Right renal pelvis (tissue), 4 donors: ENCODE data around the gene RPL19. TPM values are rescaled to one million over a fixed set of nuclear protein-coding genes. Genes with fewer than 3 reads are reported as not detected.

ENCODE experiments used
- DNase-seq, 4 donors: peaks; one replicate each; pipeline ENCODE4 v3.0.0-alpha.2; 2013; ENCODE audit warnings: low read depth in 4 of 4, low spot score in 3 of 4, missing footprints in 1 of 4
- polyA plus RNA-seq, 4 donors: library from polyadenylated mRNA; unstranded; fragments of 120-200 nt; gene quantifications; one replicate each; pipeline ENCODE4 v1.2.1, GENCODE V29; 2013; ENCODE audit not compliant: insufficient read length in 4 of 4

Gene RPL19
- polyA plus RNA-seq, 4 donors = 1,889 to 2,269 (median 1,968) TPM

- DNase-seq = no peak
Observed at GRCh38 chr17:39196808-39197291, 3.2 kb upstream of the RPL19 start.

- peak in 1 of 4 donors; percentile 70 for DNase-seq
Observed at GRCh38 chr17:39197380-39198185, 2.5 kb upstream of the RPL19 start, which contains the start of gene CACNB1. TSS of gene CACNB1 (minus strand) at chr17:39197669. CDS start at chr17:39197495, 174 bp downstream.

GRCh38 chr17:39198186-39198566 is 1.9 kb upstream of the RPL19 start:
- no peak for DNase-seq

- peak in 2 of 4 donors; percentile 90 to 91 for DNase-seq
Observed at GRCh38 chr17:39199820-39200069, 338 bp upstream of the RPL19 start.

- DNase-seq = no peak
Observed at GRCh38 chr17:39200957-39201510, 951 bp downstream of the RPL19 start.

- no peak for DNase-seq
Observed at GRCh38 chr17:39204245-39204644, 4.2 kb downstream of the RPL19 start.

- no peak for DNase-seq
Observed at GRCh38 chr17:39205112-39205526, 5.0 kb downstream of the RPL19 start.

- DNase-seq = no peak
Observed at GRCh38 chr17:39208136-39208535, 8.1 kb downstream of the RPL19 start.

- DNase-seq = no peak
Observed at GRCh38 chr17:39208893-39209292, 8.8 kb downstream of the RPL19 start.

GRCh38 chr17:39209317-39210092 is 9.4 kb downstream of the RPL19 start:
- no peak for DNase-seq

- no peak for DNase-seq
Observed at GRCh38 chr17:39210093-39210434, 10.0 kb downstream of the RPL19 start.

GRCh38 chr17:39212195-39212810 is 12.2 kb downstream of the RPL19 start:
- no peak for DNase-seq

GRCh38 chr17:39212841-39213480 is 12.9 kb downstream of the RPL19 start:
- no peak for DNase-seq

- DNase-seq = no peak
Observed at GRCh38 chr17:39213852-39214251, 13.8 kb downstream of the RPL19 start.

GRCh38 chr17:39217734-39218369 is 17.8 kb downstream of the RPL19 start:
- no peak for DNase-seq

- no peak for DNase-seq
Observed at GRCh38 chr17:39218906-39219305, 18.8 kb downstream of the RPL19 start.

- DNase-seq = no peak
Observed at GRCh38 chr17:39219647-39220154, 19.6 kb downstream of the RPL19 start.

GRCh38 chr17:39221572-39221971 is 21.5 kb downstream of the RPL19 start:
- no peak for DNase-seq

- DNase-seq = no peak
Observed at GRCh38 chr17:39222151-39222550, 22.1 kb downstream of the RPL19 start.
